ENCODE measurements around the gene BBS1.
A peak's percentile ranks its signal among the peaks of the same experiment; 100 is the strongest.

The BBS1 gene

GRCh38 chr11:66491315-66491935 lies 19.0 kb upstream of the BBS1 start:
- no peak for DNase-seq (ENCODE audit: low read depth)
- peak; percentile 48 for TF ChIP-seq CTCF (IDR thresholded peaks at IDR 0.05; ENCODE audit: low read length, missing control alignments)
- no peak overlapping the region for H3K4me3 ChIP-seq (replicated peaks; ENCODE audit: low read depth, low read length)

GRCh38 chr11:66492161-66492865 lies 18.1 kb upstream of the BBS1 start:
- H3K4me3 ChIP-seq (replicated peaks; ENCODE audit: low read depth, low read length): no peak overlapping the region
- no peak for DNase-seq (ENCODE audit: low read depth)
- TF ChIP-seq CTCF (IDR thresholded peaks at IDR 0.05; ENCODE audit: low read length, missing control alignments): no peak

- TF ChIP-seq CTCF (IDR thresholded peaks at IDR 0.05; ENCODE audit: low read length, missing control alignments): no peak
- no peak overlapping the region for H3K4me3 ChIP-seq (replicated peaks; ENCODE audit: low read depth, low read length)
- no peak for DNase-seq (ENCODE audit: low read depth)
Measured at GRCh38 chr11:66493130-66493529, 17.3 kb upstream of the BBS1 start.

GRCh38 chr11:66494458-66494857 lies 16.0 kb upstream of the BBS1 start:
- no peak for DNase-seq (ENCODE audit: low read depth)
- TF ChIP-seq CTCF (IDR thresholded peaks at IDR 0.05; ENCODE audit: low read length, missing control alignments): no peak

GRCh38 chr11:66494935-66495334 lies 15.5 kb upstream of the BBS1 start:
- no peak overlapping the region for H3K4me3 ChIP-seq (replicated peaks; ENCODE audit: low read depth, low read length)
- no peak for TF ChIP-seq CTCF (IDR thresholded peaks at IDR 0.05; ENCODE audit: low read length, missing control alignments)
- DNase-seq (ENCODE audit: low read depth): no peak

More at GRCh38 chr11:66494458-66494857, 16.0 kb upstream of the BBS1 start:
- H3K4me3 ChIP-seq (replicated peaks; ENCODE audit: low read depth, low read length): no peak overlapping the region

- DNase-seq (ENCODE audit: low read depth): no peak
- peak; percentile 19 for TF ChIP-seq CTCF (IDR thresholded peaks at IDR 0.05; ENCODE audit: low read length, missing control alignments)
- no peak overlapping the region for H3K4me3 ChIP-seq (replicated peaks; ENCODE audit: low read depth, low read length)
Measured at GRCh38 chr11:66495401-66495854, 15.0 kb upstream of the BBS1 start.
